ENCODE results near the gene ACSL5.

DNA sequence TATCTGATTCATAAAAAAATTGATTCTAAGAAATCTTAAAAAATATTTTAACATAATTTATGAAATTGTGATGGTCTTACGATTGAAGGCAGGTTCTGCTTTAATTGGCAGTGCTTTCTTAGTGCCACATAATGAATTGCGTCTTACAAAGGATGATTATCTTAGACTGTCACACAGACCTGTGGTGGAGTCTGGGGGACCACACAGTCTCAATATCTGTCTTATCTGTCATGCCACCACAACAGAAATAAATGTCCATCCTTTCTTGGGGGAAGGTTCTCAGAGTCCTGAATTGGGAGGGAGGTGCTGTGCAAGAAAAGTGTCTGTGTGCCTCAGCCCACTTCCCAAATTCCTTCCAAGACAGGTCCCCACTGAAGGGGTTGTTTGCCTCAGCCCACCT is 38.8 kb downstream of the ACSL5 start:
- TF ChIP-seq, protein P1, sequence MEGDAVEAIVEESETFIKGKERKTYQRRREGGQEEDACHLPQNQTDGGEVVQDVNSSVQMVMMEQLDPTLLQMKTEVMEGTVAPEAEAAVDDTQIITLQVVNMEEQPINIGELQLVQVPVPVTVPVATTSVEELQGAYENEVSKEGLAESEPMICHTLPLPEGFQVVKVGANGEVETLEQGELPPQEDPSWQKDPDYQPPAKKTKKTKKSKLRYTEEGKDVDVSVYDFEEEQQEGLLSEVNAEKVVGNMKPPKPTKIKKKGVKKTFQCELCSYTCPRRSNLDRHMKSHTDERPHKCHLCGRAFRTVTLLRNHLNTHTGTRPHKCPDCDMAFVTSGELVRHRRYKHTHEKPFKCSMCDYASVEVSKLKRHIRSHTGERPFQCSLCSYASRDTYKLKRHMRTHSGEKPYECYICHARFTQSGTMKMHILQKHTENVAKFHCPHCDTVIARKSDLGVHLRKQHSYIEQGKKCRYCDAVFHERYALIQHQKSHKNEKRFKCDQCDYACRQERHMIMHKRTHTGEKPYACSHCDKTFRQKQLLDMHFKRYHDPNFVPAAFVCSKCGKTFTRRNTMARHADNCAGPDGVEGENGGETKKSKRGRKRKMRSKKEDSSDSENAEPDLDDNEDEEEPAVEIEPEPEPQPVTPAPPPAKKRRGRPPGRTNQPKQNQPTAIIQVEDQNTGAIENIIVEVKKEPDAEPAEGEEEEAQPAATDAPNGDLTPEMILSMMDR (IDR thresholded peaks at IDR 0.05): no peak
- TF ChIP-seq POLR2A (IDR thresholded peaks at IDR 0.05): no peak
